Peyer's patch (tissue), 4 donors: ENCODE data around the gene RNU1-3.
"Not testable (repeated sequence)": the region's sequence is repeated elsewhere in the genome, so short reads cannot be mapped to it uniquely, and the experiment has no call there.

Experiments used
- POLR2A ChIP-seq, 2 donors: fragments of 450-650 bp; IDR thresholded peaks; one replicate each; pipeline ENCODE4 v1.5.1; 2017; ENCODE audit warnings: antibody characterized with exemption in 2 of 2, mild to moderate bottlenecking in 2 of 2, moderate library complexity in 2 of 2
- TF ChIP-seq, protein P1 (sequence below), 6 experiments: fragments of 450-650 bp in 4 of 6; fragments of 200-600 bp in 2 of 6; sonication (generic) in 1 of 6; IDR thresholded peaks; one replicate each; pipeline ENCODE4 v1.5.1; 2017 to 2019; ENCODE audit warnings: antibody characterized with exemption in 6 of 6, mild to moderate bottlenecking in 3 of 6, moderate library complexity in 1 of 6

DNA sequence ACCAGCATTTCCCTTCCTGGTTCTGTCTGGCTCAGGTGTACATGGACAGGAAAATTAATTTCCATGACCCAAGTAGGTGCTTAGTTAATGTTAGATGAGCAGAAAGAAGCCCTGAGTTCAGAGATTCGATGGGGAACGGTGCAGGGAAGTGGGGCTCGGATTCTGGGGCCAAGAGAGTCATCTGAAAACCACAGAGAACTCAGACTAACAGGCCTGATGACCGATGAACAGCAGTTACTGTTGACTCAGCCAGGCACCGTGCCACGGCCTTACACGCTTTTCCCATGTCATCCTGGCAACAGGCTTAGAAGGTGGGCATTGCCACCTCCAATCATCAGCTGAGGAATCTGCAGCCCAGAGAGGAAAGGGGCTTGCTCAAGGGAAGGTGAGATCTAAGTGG, 43.4 kb downstream of the RNU1-3 start:
- TF ChIP-seq, protein P1, sequence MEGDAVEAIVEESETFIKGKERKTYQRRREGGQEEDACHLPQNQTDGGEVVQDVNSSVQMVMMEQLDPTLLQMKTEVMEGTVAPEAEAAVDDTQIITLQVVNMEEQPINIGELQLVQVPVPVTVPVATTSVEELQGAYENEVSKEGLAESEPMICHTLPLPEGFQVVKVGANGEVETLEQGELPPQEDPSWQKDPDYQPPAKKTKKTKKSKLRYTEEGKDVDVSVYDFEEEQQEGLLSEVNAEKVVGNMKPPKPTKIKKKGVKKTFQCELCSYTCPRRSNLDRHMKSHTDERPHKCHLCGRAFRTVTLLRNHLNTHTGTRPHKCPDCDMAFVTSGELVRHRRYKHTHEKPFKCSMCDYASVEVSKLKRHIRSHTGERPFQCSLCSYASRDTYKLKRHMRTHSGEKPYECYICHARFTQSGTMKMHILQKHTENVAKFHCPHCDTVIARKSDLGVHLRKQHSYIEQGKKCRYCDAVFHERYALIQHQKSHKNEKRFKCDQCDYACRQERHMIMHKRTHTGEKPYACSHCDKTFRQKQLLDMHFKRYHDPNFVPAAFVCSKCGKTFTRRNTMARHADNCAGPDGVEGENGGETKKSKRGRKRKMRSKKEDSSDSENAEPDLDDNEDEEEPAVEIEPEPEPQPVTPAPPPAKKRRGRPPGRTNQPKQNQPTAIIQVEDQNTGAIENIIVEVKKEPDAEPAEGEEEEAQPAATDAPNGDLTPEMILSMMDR (IDR thresholded peaks at IDR 0.05) = not testable (repeated sequence)
- not testable (repeated sequence) for TF ChIP-seq POLR2A (IDR thresholded peaks at IDR 0.05)
